ENCODE results near the gene SCGB3A2.

SCGB3A2 gene

DNA sequence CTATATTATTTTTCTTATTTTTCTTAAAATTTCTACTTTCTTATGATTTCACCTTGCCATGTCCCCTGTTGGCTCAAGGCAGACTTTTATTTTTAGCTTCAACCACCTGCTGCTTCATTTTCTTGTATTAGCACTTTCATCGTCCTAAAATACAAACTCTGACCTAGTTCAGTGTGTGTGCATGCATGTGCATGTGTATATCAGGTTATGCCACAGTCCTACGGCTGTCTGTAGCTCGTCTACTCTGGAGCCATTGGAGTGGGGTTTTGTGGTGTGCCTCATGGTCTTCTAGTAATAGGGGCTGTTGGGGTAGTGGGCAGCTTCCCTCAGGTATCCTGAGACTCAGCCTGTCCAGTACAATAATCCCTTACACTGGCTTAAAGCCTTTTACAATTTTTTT is 33.7 kb upstream of the SCGB3A2 start:
- Histone ChIP-seq H3K9ac (ENCODE audit: insufficient read length, low read depth) (no peak overlapping the region), H3K4me3 (ENCODE audit: insufficient read length, low read depth) (no peak overlapping the region), H3K36me3 (ENCODE audit: insufficient read depth, insufficient read length, low read length) (no peaks in the 10 kb centered on the region), H3K9me3 (ENCODE audit: insufficient read depth, low read length) (no peaks in the 10 kb centered on the region), H3K27me3 (ENCODE audit: insufficient read depth, insufficient read length) (no peaks in the 10 kb centered on the region), H3K4me1 (ENCODE audit: insufficient read depth, insufficient read length) (no peaks in the 10 kb centered on the region)
- DNase-seq (ENCODE audit: low read depth, low spot score) = no peak
- TF ChIP-seq SUZ12 (IDR thresholded peaks at IDR 0.05; ENCODE audit: extremely low read depth, insufficient read depth, insufficient read length) = no peak
- no peak for TF ChIP-seq ZNF274 (IDR thresholded peaks at IDR 0.05; ENCODE audit: low read depth, low read length)
- TF ChIP-seq YY1 (IDR thresholded peaks at IDR 0.05; ENCODE audit: insufficient read depth, insufficient read length) = no peak

DNA sequence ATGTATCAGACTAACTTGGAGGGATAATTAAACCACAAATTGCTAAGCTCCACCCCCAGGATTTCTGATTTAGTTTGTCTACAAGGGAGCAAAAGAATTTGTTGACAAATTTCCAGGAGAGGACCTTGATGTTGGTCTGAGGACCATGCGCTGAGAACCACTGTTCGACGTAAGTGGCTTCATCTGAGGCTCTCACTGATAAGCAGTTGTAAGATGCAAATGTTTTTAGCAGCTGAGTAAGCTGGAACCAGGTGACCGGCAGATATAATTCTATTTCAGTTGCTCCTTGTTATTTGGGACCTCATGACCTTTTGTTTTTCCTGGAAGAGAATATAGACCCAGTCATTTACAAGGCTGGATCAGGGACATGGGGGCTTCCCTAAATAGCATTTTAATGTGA is 32.9 kb upstream of the SCGB3A2 start:
- Histone ChIP-seq H3K4me3 (ENCODE audit: insufficient read length, low read depth) (no peak overlapping the region), H3K9me3 (ENCODE audit: insufficient read depth, low read length) (no peaks in the 10 kb centered on the region), H3K4me1 (ENCODE audit: insufficient read depth, insufficient read length) (no peaks in the 10 kb centered on the region), H3K27me3 (ENCODE audit: insufficient read depth, insufficient read length) (no peaks in the 10 kb centered on the region), H3K9ac (ENCODE audit: insufficient read length, low read depth) (no peak overlapping the region), H3K36me3 (ENCODE audit: insufficient read depth, insufficient read length, low read length) (no peaks in the 10 kb centered on the region)
- no peak for DNase-seq (ENCODE audit: low read depth, low spot score)
- TF ChIP-seq SUZ12 (IDR thresholded peaks at IDR 0.05; ENCODE audit: extremely low read depth, insufficient read depth, insufficient read length) (no peak), YY1 (IDR thresholded peaks at IDR 0.05; ENCODE audit: insufficient read depth, insufficient read length) (no peak), ZNF274 (IDR thresholded peaks at IDR 0.05; ENCODE audit: low read depth, low read length) (no peak)

GRCh38 chr5:147849226-147849625 is 29.3 kb upstream of the SCGB3A2 start:
- Histone ChIP-seq H3K4me3 (ENCODE audit: insufficient read length, low read depth) (no peak overlapping the region), H3K36me3 (ENCODE audit: insufficient read depth, insufficient read length, low read length) (no peaks in the 10 kb centered on the region), H3K9me3 (ENCODE audit: insufficient read depth, low read length) (no peaks in the 10 kb centered on the region), H3K27me3 (ENCODE audit: insufficient read depth, insufficient read length) (no peaks in the 10 kb centered on the region), H3K4me1 (ENCODE audit: insufficient read depth, insufficient read length) (no peaks in the 10 kb centered on the region), H3K9ac (ENCODE audit: insufficient read length, low read depth) (no peak overlapping the region)
- TF ChIP-seq SUZ12 (IDR thresholded peaks at IDR 0.05; ENCODE audit: extremely low read depth, insufficient read depth, insufficient read length) (no peak), ZNF274 (IDR thresholded peaks at IDR 0.05; ENCODE audit: low read depth, low read length) (no peak), YY1 (IDR thresholded peaks at IDR 0.05; ENCODE audit: insufficient read depth, insufficient read length) (no peak)
- DNase-seq (ENCODE audit: low read depth, low spot score) = no peak

GRCh38 chr5:147851578-147851977 is 26.9 kb upstream of the SCGB3A2 start:
- H3K4me3 ChIP-seq (ENCODE audit: insufficient read length, low read depth) = no peak overlapping the region
- H3K9me3 ChIP-seq (ENCODE audit: insufficient read depth, low read length) = no peaks in the 10 kb centered on the region
- no peak overlapping the region for H3K9ac ChIP-seq (ENCODE audit: insufficient read length, low read depth)
- no peaks in the 10 kb centered on the region for H3K27me3 ChIP-seq (ENCODE audit: insufficient read depth, insufficient read length)
- no peak for TF ChIP-seq SUZ12 (IDR thresholded peaks at IDR 0.05; ENCODE audit: extremely low read depth, insufficient read depth, insufficient read length)
- no peak for TF ChIP-seq ZNF274 (IDR thresholded peaks at IDR 0.05; ENCODE audit: low read depth, low read length)
- no peak for TF ChIP-seq YY1 (IDR thresholded peaks at IDR 0.05; ENCODE audit: insufficient read depth, insufficient read length)
- H3K36me3 ChIP-seq (ENCODE audit: insufficient read depth, insufficient read length, low read length) = no peaks in the 10 kb centered on the region
- H3K4me1 ChIP-seq (ENCODE audit: insufficient read depth, insufficient read length) = no peaks in the 10 kb centered on the region
- no peak for DNase-seq (ENCODE audit: low read depth, low spot score)

GRCh38 chr5:147852365-147852764 is 26.1 kb upstream of the SCGB3A2 start:
- no peak overlapping the region for H3K4me3 ChIP-seq (ENCODE audit: insufficient read length, low read depth)
- no peaks in the 10 kb centered on the region for H3K4me1 ChIP-seq (ENCODE audit: insufficient read depth, insufficient read length)
- no peak overlapping the region for H3K9ac ChIP-seq (ENCODE audit: insufficient read length, low read depth)
- TF ChIP-seq ZNF274 (IDR thresholded peaks at IDR 0.05; ENCODE audit: low read depth, low read length) = no peak
- no peak for TF ChIP-seq SUZ12 (IDR thresholded peaks at IDR 0.05; ENCODE audit: extremely low read depth, insufficient read depth, insufficient read length)
- TF ChIP-seq YY1 (IDR thresholded peaks at IDR 0.05; ENCODE audit: insufficient read depth, insufficient read length) = no peak
- H3K36me3 ChIP-seq (ENCODE audit: insufficient read depth, insufficient read length, low read length) = no peaks in the 10 kb centered on the region
- H3K27me3 ChIP-seq (ENCODE audit: insufficient read depth, insufficient read length) = no peaks in the 10 kb centered on the region
- H3K9me3 ChIP-seq (ENCODE audit: insufficient read depth, low read length) = no peaks in the 10 kb centered on the region
- DNase-seq (ENCODE audit: low read depth, low spot score) = no peak

DNA sequence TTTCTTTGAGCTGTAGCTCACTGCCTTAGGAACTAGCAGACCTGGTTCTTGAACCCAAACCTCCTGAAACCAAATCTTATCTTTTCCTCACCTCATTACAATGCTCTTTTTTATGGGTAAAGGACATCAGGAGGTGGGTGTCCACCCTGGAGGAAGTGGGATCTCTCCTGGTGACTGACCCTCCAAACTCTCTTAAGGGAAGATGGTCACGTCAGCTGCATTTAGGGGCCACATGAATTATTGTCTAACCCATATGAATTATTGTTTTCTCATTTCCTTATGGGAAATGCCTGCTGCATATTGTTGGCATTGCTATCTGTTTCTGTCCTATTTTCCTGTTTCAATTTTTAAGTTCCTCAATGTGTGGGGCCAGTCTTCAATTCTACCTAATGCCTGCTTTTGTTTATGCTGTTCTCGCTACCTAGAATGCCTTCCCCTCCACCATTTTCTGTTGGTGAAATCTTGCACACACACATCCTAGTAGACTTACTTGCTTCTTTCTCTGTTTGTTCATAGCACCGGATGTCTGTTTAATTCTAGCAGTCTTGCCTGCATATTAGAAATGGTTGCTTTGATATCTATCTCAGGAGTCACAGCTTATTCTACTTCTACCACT is 25.0 kb upstream of the SCGB3A2 start:
- no peaks in the 10 kb centered on the region for H3K36me3 ChIP-seq (ENCODE audit: insufficient read depth, insufficient read length, low read length)
- H3K4me1 ChIP-seq (ENCODE audit: insufficient read depth, insufficient read length) = no peaks in the 10 kb centered on the region
- no peaks in the 10 kb centered on the region for H3K27me3 ChIP-seq (ENCODE audit: insufficient read depth, insufficient read length)
- no peak for DNase-seq (ENCODE audit: low read depth, low spot score)
- TF ChIP-seq ZNF274 (IDR thresholded peaks at IDR 0.05; ENCODE audit: low read depth, low read length) = no peak
- TF ChIP-seq YY1 (IDR thresholded peaks at IDR 0.05; ENCODE audit: insufficient read depth, insufficient read length) = no peak
- TF ChIP-seq SUZ12 (IDR thresholded peaks at IDR 0.05; ENCODE audit: extremely low read depth, insufficient read depth, insufficient read length) = no peak
- H3K9me3 ChIP-seq (ENCODE audit: insufficient read depth, low read length) = no peaks in the 10 kb centered on the region
- no peak overlapping the region for H3K9ac ChIP-seq (ENCODE audit: insufficient read length, low read depth)
- H3K4me3 ChIP-seq (ENCODE audit: insufficient read length, low read depth) = no peak overlapping the region

DNA sequence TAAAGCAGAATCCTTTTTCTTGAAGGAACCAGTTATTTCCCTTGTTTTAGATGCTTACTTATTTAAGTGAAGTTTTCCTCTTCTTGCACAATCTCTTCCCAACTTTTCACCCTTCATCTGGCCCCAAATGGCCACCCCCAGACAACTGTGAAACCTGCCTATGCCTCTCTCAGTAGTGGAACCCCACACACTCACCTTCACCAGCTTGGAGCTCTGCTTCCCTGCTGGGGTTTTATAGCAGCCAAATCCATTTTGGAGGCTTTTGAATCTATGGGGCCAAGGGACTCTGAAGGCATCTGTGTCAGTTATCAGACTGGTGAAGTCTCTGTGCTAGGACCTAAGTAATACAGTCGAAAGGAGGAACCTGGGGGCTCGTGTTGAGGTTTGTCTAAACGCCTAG is 24.2 kb upstream of the SCGB3A2 start:
- no peak for DNase-seq (ENCODE audit: low read depth, low spot score)
- H3K4me1 ChIP-seq (ENCODE audit: insufficient read depth, insufficient read length) = no peaks in the 10 kb centered on the region
- no peaks in the 10 kb centered on the region for H3K27me3 ChIP-seq (ENCODE audit: insufficient read depth, insufficient read length)
- H3K9ac ChIP-seq (ENCODE audit: insufficient read length, low read depth) = no peak overlapping the region
- no peak overlapping the region for H3K4me3 ChIP-seq (ENCODE audit: insufficient read length, low read depth)
- TF ChIP-seq YY1 (IDR thresholded peaks at IDR 0.05; ENCODE audit: insufficient read depth, insufficient read length) (no peak), ZNF274 (IDR thresholded peaks at IDR 0.05; ENCODE audit: low read depth, low read length) (no peak)
- H3K36me3 ChIP-seq (ENCODE audit: insufficient read depth, insufficient read length, low read length) = no peaks in the 10 kb centered on the region
- no peaks in the 10 kb centered on the region for H3K9me3 ChIP-seq (ENCODE audit: insufficient read depth, low read length)
